Measurements from ENCODE around the gene TMEM198.

The TMEM198 gene

GRCh38 chr2:219596954-219597551, 53.2 kb downstream of the TMEM198 start:
- peak overlapping the region; percentile 83 for H3K27ac ChIP-seq (ENCODE audit: low read depth, low read length)
- peaks cover 2% of the 10 kb centered on the region for H3K79me2 ChIP-seq (ENCODE audit: control insufficient read depth, insufficient read depth, low read length, unreplicated experiment)
- peaks cover 11% of the 10 kb centered on the region for H3K4me1 ChIP-seq (ENCODE audit: control insufficient read depth, insufficient read depth, low read length, unreplicated experiment)
- no peaks in the 10 kb centered on the region for H3K27me3 ChIP-seq (ENCODE audit: insufficient read depth, low read length)
- H2AFZ ChIP-seq (ENCODE audit: low read length, unreplicated experiment), result peak overlapping the region; percentile 79
- no peaks in the 10 kb centered on the region for H3K36me3 ChIP-seq (ENCODE audit: insufficient read depth, low read length)
- H3K4me3 ChIP-seq (ENCODE audit: low read depth, low read length), result peak overlapping the region; percentile 90

- Histone ChIP-seq H3K79me2 (ENCODE audit: control insufficient read depth, insufficient read depth, low read length, unreplicated experiment) (peaks cover 2% of the 10 kb centered on the region), H2AFZ (ENCODE audit: low read length, unreplicated experiment) (peak within 1 kb of the TSS; percentile 99), H3K36me3 (ENCODE audit: insufficient read depth, low read length) (no peaks in the 10 kb centered on the region), H3K27me3 (ENCODE audit: insufficient read depth, low read length) (no peaks in the 10 kb centered on the region), H3K4me1 (ENCODE audit: control insufficient read depth, insufficient read depth, low read length, unreplicated experiment) (peaks cover 11% of the 10 kb centered on the region), H3K4me3 (ENCODE audit: low read depth, low read length) (peak within 1 kb of the TSS; percentile 90), H3K27ac (ENCODE audit: low read depth, low read length) (peak within 1 kb of the TSS; percentile 83)
These were observed 53.9 kb downstream of the TMEM198 start, which contains the start of gene STK11IP for GRCh38 chr2:219597552-219598307. TSS of gene STK11IP (plus strand) at chr2:219597857. CDS start at chr2:219598120, 263 bp downstream.

- Histone ChIP-seq H3K4me3 (ENCODE audit: low read depth, low read length) (peak overlapping the region; percentile 90), H2AFZ (ENCODE audit: low read length, unreplicated experiment) (peak overlapping the region; percentile 99), H3K36me3 (ENCODE audit: insufficient read depth, low read length) (no peaks in the 10 kb centered on the region), H3K27me3 (ENCODE audit: insufficient read depth, low read length) (no peaks in the 10 kb centered on the region), H3K4me1 (ENCODE audit: control insufficient read depth, insufficient read depth, low read length, unreplicated experiment) (peaks cover 11% of the 10 kb centered on the region), H3K79me2 (ENCODE audit: control insufficient read depth, insufficient read depth, low read length, unreplicated experiment) (peaks cover 2% of the 10 kb centered on the region), H3K27ac (ENCODE audit: low read depth, low read length) (peak overlapping the region; percentile 83)
These were observed 54.7 kb downstream of the TMEM198 start for GRCh38 chr2:219598308-219599078.

All from ACC112 (cell line).